ENCODE results near the gene SLC35F3. TPM values are rescaled to one million over a fixed set of nuclear protein-coding genes. Genes with fewer than 3 reads are reported as not detected.

SLC35F3 gene
- total RNA-seq, 1 experiment from 2014 or later, result 0.94 TPM

- H3K4me3 Mint-ChIP-seq, result no peak overlapping the region
These were observed 105.2 kb downstream of the SLC35F3 start for GRCh38 chr1:234009668-234010067.

More at GRCh38 chr1:234009668-234010067, 105.2 kb downstream of the SLC35F3 start:
- Mint-ChIP-seq H3K36me3 (no peaks in the 10 kb centered on the region), H3K4me1 (peaks cover 25% of the 10 kb centered on the region), H3K27me3 (ENCODE audit: low read depth) (peaks cover 18% of the 10 kb centered on the region), H3K9me3 (peaks cover 8% of the 10 kb centered on the region), H3K27ac (no peak overlapping the region)
- TF ChIP-seq TEAD4 (CRISPR knock-in tag; IDR thresholded peaks at IDR 0.05) (no peak), ATF3 (CRISPR knock-in tag; conservative IDR thresholded peaks at IDR 0.05) (no peak), TP53 (CRISPR knock-in tag; IDR thresholded peaks at IDR 0.05) (no peak), ZNF396 (CRISPR knock-in tag; IDR thresholded peaks at IDR 0.05; ENCODE audit: borderline replicate concordance) (no peak), ZMAT4 (CRISPR knock-in tag; IDR thresholded peaks at IDR 0.05) (no peak), ZSCAN18 (CRISPR knock-in tag; IDR thresholded peaks at IDR 0.05) (no peak), ELF4 (CRISPR knock-in tag; IDR thresholded peaks at IDR 0.05; ENCODE audit: low read depth) (no peak), NFYB (CRISPR knock-in tag; conservative IDR thresholded peaks at IDR 0.05; ENCODE audit: low read depth) (no peak), JUN (CRISPR knock-in tag; IDR thresholded peaks at IDR 0.05) (no peak), E2F4 (CRISPR knock-in tag; IDR thresholded peaks at IDR 0.05; ENCODE audit: borderline replicate concordance, low read depth) (no peak), ZNF532 (CRISPR knock-in tag; IDR thresholded peaks at IDR 0.05; ENCODE audit: borderline replicate concordance) (no peak), RELA (CRISPR knock-in tag; IDR thresholded peaks at IDR 0.05; ENCODE audit: borderline replicate concordance) (no peak), NR3C1 (CRISPR knock-in tag; conservative IDR thresholded peaks at IDR 0.05; ENCODE audit: low read depth) (no peak), SMAD3 (CRISPR knock-in tag; IDR thresholded peaks at IDR 0.05; ENCODE audit: borderline replicate concordance) (no peak), GRHL2 (CRISPR knock-in tag; IDR thresholded peaks at IDR 0.05; ENCODE audit: insufficient replicate concordance, severe bottlenecking) (no peak), ZBTB43 (CRISPR knock-in tag; IDR thresholded peaks at IDR 0.05) (no peak), USF1 (CRISPR knock-in tag; IDR thresholded peaks at IDR 0.05) (no peak), E2F5 (CRISPR knock-in tag; IDR thresholded peaks at IDR 0.05) (no peak), OVOL2 (CRISPR knock-in tag; IDR thresholded peaks at IDR 0.05; ENCODE audit: borderline replicate concordance) (no peak), FOXP1 (CRISPR knock-in tag; IDR thresholded peaks at IDR 0.05; ENCODE audit: borderline replicate concordance) (no peak)
- ChIA-PET POLR2A (no interaction called here), CTCF (no interaction called here)
- no peak for ATAC-seq
- DNase-seq (ENCODE audit: low spot score), result no peak
